Heart right ventricle (tissue), 16 donors: ENCODE results near the gene ISL2. TPM values are rescaled to one million over a fixed set of nuclear protein-coding genes. Genes with fewer than 3 reads are reported as not detected.
"Not testable (repeated sequence)": the region's sequence is repeated elsewhere in the genome, so short reads cannot be mapped to it uniquely, and the experiment has no call there.

ENCODE experiments used
- ATAC-seq, 8 donors: fragments of 200-7000 bp; cut with Tn5 transposase; one replicate each; pipeline ENCODE4 v1.9.1; 2020; ENCODE audit warnings: mild to moderate bottlenecking in 8 of 8, moderate library complexity in 8 of 8, moderate number of reproducible peaks in 1 of 8
- DNase-seq, 2 donors: peaks; one replicate each; pipeline ENCODE4 v3.0.0-alpha.2; 2020
- H3K27ac ChIP-seq, 10 donors: fragments of 200-600 bp; sonication (generic) in 2 of 10; one replicate each; pipeline versions ENCODE4 v1.5.0 to v1.8.0; 2020 to 2022; ENCODE audit warnings: mild to moderate bottlenecking in 3 of 10
- H3K27me3 ChIP-seq, 7 donors: fragments of 200-600 bp; one replicate each; pipeline ENCODE4 v1.8.0; 2021 to 2022; ENCODE audit warnings: mild to moderate bottlenecking in 2 of 7
- H3K36me3 ChIP-seq, 9 donors: fragments of 200-600 bp; sonication (generic) in 1 of 9; one replicate each; pipeline versions ENCODE4 v1.5.0 to v1.8.0; 2020 to 2022; ENCODE audit warnings: mild to moderate bottlenecking in 2 of 9
- H3K4me1 ChIP-seq, 9 donors: fragments of 200-600 bp; sonication (generic) in 1 of 9; one replicate each; pipeline versions ENCODE4 v1.5.0 to v1.8.0; 2020 to 2022; ENCODE audit warnings: mild to moderate bottlenecking in 4 of 9
- H3K4me3 ChIP-seq, 10 donors: fragments of 200-600 bp; sonication (generic) in 2 of 10; one replicate each; pipeline versions ENCODE4 v1.5.0 to v1.8.0; 2020 to 2022; ENCODE audit warnings: mild to moderate bottlenecking in 7 of 10, moderate library complexity in 2 of 10
- H3K9me3 ChIP-seq, 11 donors: fragments of 200-600 bp in 10 of 11; sonication (generic) in 2 of 11; one replicate each; pipeline versions ENCODE4 v1.5.0 to v1.8.0; 2013 to 2022; ENCODE audit warnings: mild to moderate bottlenecking in 2 of 11, control low read depth in 1 of 11, moderate library complexity in 1 of 11
- CTCF ChIP-seq, 9 donors: fragments of 200-600 bp; sonication (generic) in 2 of 9; IDR thresholded peaks; one replicate each; pipeline versions ENCODE4 v1.5.0 to v1.8.0; 2021 to 2022; ENCODE audit warnings: antibody characterized with exemption in 9 of 9, mild to moderate bottlenecking in 5 of 9, moderate library complexity in 1 of 9
- WGBS, 2 donors: extraction: QIAGEN DNeasy Blood & Tissue Kit; methylation state at CpG; one replicate each; pipeline ENCODE4 v1.1.7; 2013; ENCODE audit warnings: inconsistent platforms in 1 of 2; 5-methylcytosine and 5-hydroxymethylcytosine counted together
- intact Hi-C, 10 donors: fragments of 100-400 bp; cut with DNase I; formaldehyde crosslinking; loops; one replicate each; pipeline versions ENCODE4 v1.11.1 to v1.14.2; 2022
- polyA plus RNA-seq, 2 donors: library from polyadenylated mRNA; stranded (reverse); fragments of 200-250 nt; gene quantifications; one replicate each; pipeline ENCODE4 v1.2.3, GENCODE V29; 2013
- total RNA-seq, 10 donors: library from RNA; stranded (reverse); fragmentation: NEBNext Ultra II Directional in 3 of 10; extraction: Animal tissue kit (Norgen Biotek cat#: 25700) in 3 of 10; gene quantifications; one replicate each; pipeline versions ENCODE4 v1.2.1 to v1.2.4, GENCODE V29; 2021 to 2023
- donor health status: Arrhythmogenic right ventricular cardiomyopathy.
- donor health status: ischemic (EF 13 %, LVEDD 7.1; RV severe dilation, severe dysfunction).
- donor health status: healthy with polysubstance abuse.
- donor health status: DM: no; HTN: yes; CAD: no.
- donor health status: DM: no; HTN: no; CAD: no.
- donor health status: ischemic (EF 25% LVEDD 6.9; RV normal size, moderate dysfunction).
- donor health status: ischemic (EF 25% LVEDD 5.7; RV mildly dilated, moderate dysfunction).
- donor health status: healthy.
- donor health status: DM: yes; HTN: yes; CAD: no.
- donor health status: Ischemic cardiomyopathy.
- donor health status: ischemic (EF 35%, LVEDD 5.7; RV mildly dilated, moderate dysfunction).
- donor health status: nonischemic (EF 11% LVEDD 7.7; RV severe dilation, severe dysfunction).
- donor health status: DM: yes; HTN: yes; CAD: no.
- donor health status: PGD.
- donor health status: ischemic (EF 29% LVEDD 5.4; RV normal size, mild dysfunction).
- donor health status: nonischemic (EF 23%, LVEDD 6.1; RV moderate dilation, normal function).

ISL2 gene
- total and polyA plus RNA-seq, 12 donors = 0.16 TPM; not detected in 11

GRCh38 chr15:76312540-76313174 is 23.9 kb upstream of the ISL2 start:
- 64 to 69% methylated on average over 7 of the region's 7 CpGs for WGBS, 2 donors

GRCh38 chr15:76313175-76313567 is 23.4 kb upstream of the ISL2 start:
- intact Hi-C loops, H3K9me3 ChIP-seq, DNase-seq, H3K27me3 ChIP-seq, ATAC-seq, H3K36me3 ChIP-seq, H3K4me3 ChIP-seq: not testable (repeated sequence)
- Histone ChIP-seq H3K4me1 (peaks cover 8 to 41% (median 23%) of the 10 kb centered on the region in 9 donors), H3K27ac (peak overlapping the region in 4 of 10 donors; percentile 23 to 92 (median 60))
- WGBS, 2 donors = 91 to 93% methylated on average over 4 of the region's 4 CpGs

More at GRCh38 chr15:76312540-76313174, 23.9 kb upstream of the ISL2 start:
- Histone ChIP-seq H3K4me3 (no peak overlapping the region), H3K36me3 (no peaks in the 10 kb centered on the region), H3K27me3 (no peaks in the 10 kb centered on the region), H3K9me3 (no peaks in the 10 kb centered on the region), H3K4me1 (peaks cover 8 to 41% (median 28%) of the 10 kb centered on the region in 9 donors), H3K27ac (peak overlapping the region in 7 of 10 donors; percentile 31 to 92 (median 88))
- intact Hi-C loops = no loop called here
- DNase-seq = no peak
- ATAC-seq = peak in 1 of 8 donors; percentile 5
- TF ChIP-seq CTCF (IDR thresholded peaks at IDR 0.05) = no peak

- intact Hi-C loops = no loop called here
- Histone ChIP-seq H3K4me1 (peaks cover 8 to 37% (median 23%) of the 10 kb centered on the region in 9 donors), H3K4me3 (no peak overlapping the region), H3K36me3 (no peaks in the 10 kb centered on the region), H3K9me3 (no peaks in the 10 kb centered on the region), H3K27me3 (no peaks in the 10 kb centered on the region), H3K27ac (peak overlapping the region in 1 of 10 donors; percentile 92)
- ATAC-seq = no peak
- WGBS, 2 donors = 84 to 85% methylated on average over 5 of the region's 5 CpGs
- DNase-seq = no peak
- no peak for TF ChIP-seq CTCF (IDR thresholded peaks at IDR 0.05)
Measured at GRCh38 chr15:76313731-76314130, 22.8 kb upstream of the ISL2 start.

- ATAC-seq = no peak
- Histone ChIP-seq H3K36me3 (no peaks in the 10 kb centered on the region), H3K4me3 (no peak overlapping the region), H3K27me3 (peaks cover 0 to 42% (median 8%) of the 10 kb centered on the region in 7 donors), H3K27ac (no peak overlapping the region), H3K4me1 (peaks cover 0 to 8% (median 0%) of the 10 kb centered on the region in 9 donors), H3K9me3 (no peaks in the 10 kb centered on the region)
- intact Hi-C loops = no loop called here
- DNase-seq = no peak
- TF ChIP-seq CTCF (IDR thresholded peaks at IDR 0.05) = no peak
- 88% methylated on average over 6 of the region's 6 CpGs for WGBS, 2 donors
Measured at GRCh38 chr15:76320012-76320411, 16.6 kb upstream of the ISL2 start.

- intact Hi-C loops = no loop called here
- Histone ChIP-seq H3K27ac (no peak overlapping the region), H3K4me3 (no peak overlapping the region), H3K27me3 (peaks cover 0 to 54% (median 16%) of the 10 kb centered on the region in 7 donors), H3K4me1 (peaks cover 0 to 8% (median 0%) of the 10 kb centered on the region in 9 donors), H3K36me3 (no peaks in the 10 kb centered on the region), H3K9me3 (no peaks in the 10 kb centered on the region)
- TF ChIP-seq CTCF (IDR thresholded peaks at IDR 0.05) = no peak
- 46 to 51% methylated on average over 10 of the region's 10 CpGs for WGBS, 2 donors
- ATAC-seq = peak in 2 of 8 donors; percentile 26 to 28
- no peak for DNase-seq
Measured at GRCh38 chr15:76321171-76321570, 15.4 kb upstream of the ISL2 start.
